CD14-positive monocyte (primary cell): Measurements from ENCODE around the gene FAM25A. TPM values are rescaled to one million over a fixed set of nuclear protein-coding genes. Genes with fewer than 3 reads are reported as not detected.

Experiments
- DNase-seq, 3 donors: peaks; one replicate each; pipeline ENCODE4 v3.0.0-alpha.2; 2011 to 2022
- H2AFZ ChIP-seq: 2 replicates; pipeline ENCODE4 v1.6.0; 2012; ENCODE audit warnings: mild to moderate bottlenecking, low read depth, low read length, inconsistent platforms; ENCODE audit not compliant: insufficient read depth, poor library complexity, severe bottlenecking
- H3K27ac ChIP-seq, 2 donors: 1 replicate in 1 of 2; 2 replicates in 1 of 2; pipeline ENCODE4 v1.5.1; 2012 to 2013; ENCODE audit warnings: low read length in 2 of 2, control low read depth in 1 of 2, inconsistent platforms in 1 of 2, low read depth in 1 of 2, mild to moderate bottlenecking in 1 of 2
- H3K27me3 ChIP-seq, 2 donors: one replicate each; pipeline versions ENCODE4 v1.6.0 to v1.6.1; 2011 to 2013; ENCODE audit warnings: low read length in 2 of 2; ENCODE audit not compliant: control insufficient read depth in 2 of 2, insufficient read depth in 2 of 2
- H3K36me3 ChIP-seq, 2 donors: replicated peaks in 1 of 2; 1 replicate in 1 of 2; 2 replicates in 1 of 2; pipeline versions ENCODE4 v1.5.1 to v1.6.1; 2012 to 2013; ENCODE audit warnings: low read length in 2 of 2, control low read depth in 1 of 2, inconsistent platforms in 1 of 2, mild to moderate bottlenecking in 1 of 2; ENCODE audit not compliant: insufficient read depth in 2 of 2, control insufficient read depth in 1 of 2
- H3K4me1 ChIP-seq, 2 donors: 1 replicate in 1 of 2; 2 replicates in 1 of 2; pipeline versions ENCODE4 v1.5.1 to v1.6.1; 2012 to 2013; ENCODE audit warnings: low read length in 2 of 2, control low read depth in 1 of 2, inconsistent platforms in 1 of 2, mild to moderate bottlenecking in 1 of 2, moderate library complexity in 1 of 2; ENCODE audit not compliant: insufficient read depth in 2 of 2, control insufficient read depth in 1 of 2
- H3K4me2 ChIP-seq: replicated peaks from 2 replicates; pipeline ENCODE3; 2012; ENCODE audit warnings: low read length, moderate library complexity, mild to moderate bottlenecking; ENCODE audit not compliant: poor library complexity, severe bottlenecking; ENCODE audit errors: extremely low read depth
- H3K4me3 ChIP-seq, 3 experiments: fragments of 200-600 bp in 1 of 3; sonication (generic) in 1 of 3; replicated peaks in 1 of 3; 1 replicate in 2 of 3; 2 replicates in 1 of 3; pipeline ENCODE4 v1.5.1; 2011 to 2013; ENCODE audit warnings: low read length in 3 of 3, mild to moderate bottlenecking in 3 of 3, control low read depth in 2 of 3, low read depth in 2 of 3, inconsistent platforms in 1 of 3, moderate library complexity in 1 of 3
- H3K79me2 ChIP-seq: 2 replicates; pipeline ENCODE4 v1.6.0; 2012; ENCODE audit warnings: mild to moderate bottlenecking, control low read depth, inconsistent platforms, low read length, moderate library complexity; ENCODE audit not compliant: insufficient read depth
- H3K9ac ChIP-seq: 2 replicates; pipeline ENCODE4 v1.6.0; 2017; ENCODE audit warnings: low read length, mild to moderate bottlenecking; ENCODE audit not compliant: insufficient read depth, poor library complexity, severe bottlenecking
- H3K9me3 ChIP-seq, 2 donors: replicated peaks in 1 of 2; 1 replicate in 1 of 2; 2 replicates in 1 of 2; pipeline versions ENCODE4 v1.5.1 to v1.6.1; 2012 to 2013; ENCODE audit warnings: low read length in 2 of 2, control low read depth in 1 of 2; ENCODE audit not compliant: control insufficient read depth in 1 of 2, insufficient read depth in 1 of 2
- H4K20me1 ChIP-seq: 2 replicates; pipeline ENCODE4 v1.6.0; 2012; ENCODE audit warnings: mild to moderate bottlenecking, low read length, control low read depth, moderate library complexity; ENCODE audit not compliant: insufficient read depth
- H3K27ac Mint-ChIP-seq, 7 donors: one replicate each; pipeline ENCODE4 v1.8.0; 2020; ENCODE audit warnings: mild to moderate bottlenecking in 7 of 7, mixed read lengths in 7 of 7, moderate library complexity in 6 of 7, inconsistent platforms in 2 of 7
- H3K27me3 Mint-ChIP-seq, 3 donors: one replicate each; pipeline ENCODE4 v1.8.0; 2021 to 2022; ENCODE audit warnings: low read depth in 3 of 3, mild to moderate bottlenecking in 3 of 3, mixed read lengths in 3 of 3, moderate library complexity in 3 of 3, inconsistent platforms in 1 of 3
- H3K36me3 Mint-ChIP-seq, 2 donors: one replicate each; pipeline ENCODE4 v1.8.0; 2020; ENCODE audit warnings: mixed read lengths in 2 of 2, inconsistent platforms in 1 of 2, mild to moderate bottlenecking in 1 of 2
- H3K4me1 Mint-ChIP-seq: one replicate; pipeline ENCODE4 v1.8.0; 2020; ENCODE audit warnings: mild to moderate bottlenecking, mixed read lengths
- H3K4me3 Mint-ChIP-seq, 2 donors: one replicate each; pipeline ENCODE4 v1.8.0; 2020; ENCODE audit warnings: mild to moderate bottlenecking in 2 of 2, mixed read lengths in 2 of 2, moderate library complexity in 1 of 2
- H3K9me3 Mint-ChIP-seq, 7 donors: one replicate each; pipeline ENCODE4 v1.8.0; 2020 to 2022; ENCODE audit warnings: mixed read lengths in 7 of 7, mild to moderate bottlenecking in 6 of 7, moderate library complexity in 6 of 7, inconsistent platforms in 2 of 7
- CTCF ChIP-seq: fragments of 200-600 bp; IDR thresholded peaks from one replicate; pipeline ENCODE4 v1.8.0; 2022; ENCODE audit warnings: antibody characterized with exemption, mild to moderate bottlenecking
- WGBS: methylation state at CpG from one replicate; pipeline ENCODE4 v1.1.5; 2013; ENCODE audit warnings: missing lambda C conversion rate; ENCODE audit not compliant: insufficient coverage; 5-methylcytosine and 5-hydroxymethylcytosine counted together
- intact Hi-C, 2 donors: fragments of 100-400 bp; cut with micrococcal nuclease; formaldehyde crosslinking; loops; one replicate each; pipeline versions ENCODE4 v1.15.0 to v1.15.1; 2023
- polyA plus RNA-seq, 3 donors: library from polyadenylated mRNA; depleted of rRNA in 1 of 3; unstranded in 2 of 3; stranded (reverse) in 1 of 3; fragments of 300-500 nt in 2 of 3; fragments of >200 nt in 1 of 3; fragmentation: Illumina TruSeq in 2 of 3; gene quantifications; 1 replicate in 2 of 3; 2 replicates in 1 of 3; pipeline ENCODE4 v1.2.3, GENCODE V29; 2012 to 2021

Gene FAM25A
- polyA plus RNA-seq, 3 donors = not detected

GRCh38 chr10:87045434-87045938 lies 25.4 kb downstream of the FAM25A start:
- Histone ChIP-seq H4K20me1 (no peaks in the 10 kb centered on the region), H2AFZ (no peak overlapping the region), H3K27ac (no peak overlapping the region), H3K4me2 (no peak overlapping the region), H3K4me3 (no peak overlapping the region), H3K27me3 (no peaks in the 10 kb centered on the region), H3K9me3 (no peaks in the 10 kb centered on the region), H3K36me3 (peaks cover 36 to 50% of the 10 kb centered on the region in 2 donors), H3K4me1 (no peaks in the 10 kb centered on the region), H3K79me2 (no peaks in the 10 kb centered on the region), H3K9ac (no peak overlapping the region)
- H3K36me3 Mint-ChIP-seq = peaks cover 42 to 58% of the 10 kb centered on the region in 2 donors
- DNase-seq = no peak
- intact Hi-C loops = no loop called here
- peaks cover 0 to 2% (median 0%) of the 10 kb centered on the region in 3 donors for H3K27me3 Mint-ChIP-seq
- no peak overlapping the region for H3K4me3 Mint-ChIP-seq
- no peak for TF ChIP-seq CTCF
- H3K4me1 Mint-ChIP-seq = no peaks in the 10 kb centered on the region
- H3K27ac Mint-ChIP-seq = no peak overlapping the region
- no peaks in the 10 kb centered on the region for H3K9me3 Mint-ChIP-seq
- WGBS = 93% methylated on average over 3 of the region's 6 CpGs

GRCh38 chr10:87053111-87053510 lies 33.0 kb downstream of the FAM25A start:
- 100% methylated on average over 1 of the region's 3 CpGs for WGBS
- peaks cover 74 to 96% of the 10 kb centered on the region in 2 donors for H3K36me3 ChIP-seq
- H4K20me1 ChIP-seq = peaks cover 25% of the 10 kb centered on the region
- H3K27ac ChIP-seq = no peak overlapping the region
- H3K9me3 ChIP-seq = no peaks in the 10 kb centered on the region
- peaks cover 13 to 15% of the 10 kb centered on the region in 2 donors for H3K4me1 ChIP-seq
- H2AFZ ChIP-seq = no peak overlapping the region
- intact Hi-C loops = no loop called here
- H3K36me3 Mint-ChIP-seq = peaks cover 54 to 68% of the 10 kb centered on the region in 2 donors
- H3K27me3 Mint-ChIP-seq = no peaks in the 10 kb centered on the region
- H3K9me3 Mint-ChIP-seq = no peaks in the 10 kb centered on the region
- H3K4me3 Mint-ChIP-seq = no peak overlapping the region
- H3K27ac Mint-ChIP-seq = no peak overlapping the region
- H3K79me2 ChIP-seq = no peaks in the 10 kb centered on the region
- no peaks in the 10 kb centered on the region for H3K27me3 ChIP-seq
- H3K4me3 ChIP-seq = no peak overlapping the region
- no peak for DNase-seq
- no peak overlapping the region for H3K4me2 ChIP-seq
- no peaks in the 10 kb centered on the region for H3K4me1 Mint-ChIP-seq
- TF ChIP-seq CTCF = no peak
- no peak overlapping the region for H3K9ac ChIP-seq
